HEK293T (cell line): ENCODE measurements around the gene THOC1.
"Not testable (repeated sequence)": the region's sequence is repeated elsewhere in the genome, so short reads cannot be mapped to it uniquely, and the experiment has no call there.

ENCODE experiments used
- CTCF ChIA-PET: fragments of 350-600 bp; formaldehyde crosslinking; extraction: SDS; loops from one replicate; lab custom pipeline; 2021; ENCODE audit warnings: antibody characterized with exemption, inconsistent platforms; lab: Yijun Ruan, JAX
- POLR2A ChIA-PET: fragments of 350-600 bp; formaldehyde crosslinking; extraction: SDS; loops from one replicate; lab custom pipeline; 2020; ENCODE audit warnings: antibody characterized with exemption, inconsistent platforms; lab: Yijun Ruan, JAX
- DNase-seq: peaks from one replicate; pipeline ENCODE4 v3.0.0; 2012; ENCODE audit warnings: mixed read lengths; ENCODE audit errors: extremely low spot score
- ARNT ChIP-seq: fragments of 450-650 bp; IDR thresholded peaks from 2 replicates; pipeline ENCODE4 v1.6.1; 2017; ENCODE audit warnings: mild to moderate bottlenecking
- BHLHE40 ChIP-seq: fragments of 450-650 bp; IDR thresholded peaks from 2 replicates; pipeline ENCODE4 v1.6.1; 2016; ENCODE audit warnings: mild to moderate bottlenecking, moderate library complexity, borderline replicate concordance
- CTBP1 ChIP-seq: fragments of 450-650 bp; IDR thresholded peaks from 2 replicates; pipeline ENCODE4 v1.6.1; 2016; ENCODE audit warnings: borderline replicate concordance
- ELF4 ChIP-seq: fragments of 450-650 bp; IDR thresholded peaks from 2 replicates; pipeline ENCODE4 v1.6.1; 2017; ENCODE audit warnings: antibody characterized with exemption
- FOXA1 ChIP-seq: fragments of 450-650 bp; IDR thresholded peaks from 2 replicates; pipeline ENCODE4 v1.6.1; 2016; ENCODE audit warnings: mild to moderate bottlenecking
- FOXK2 ChIP-seq: fragments of 450-650 bp; IDR thresholded peaks from 2 replicates; pipeline ENCODE4 v1.6.1; 2016; ENCODE audit warnings: mild to moderate bottlenecking
- FOXM1 ChIP-seq: fragments of 450-650 bp; IDR thresholded peaks from 2 replicates; pipeline ENCODE4 v1.6.1; 2017; ENCODE audit warnings: mild to moderate bottlenecking, borderline replicate concordance
- HDGF ChIP-seq: fragments of 450-650 bp; IDR thresholded peaks from 2 replicates; pipeline ENCODE4 v1.6.1; 2017; ENCODE audit warnings: antibody characterized with exemption, borderline replicate concordance
- L3MBTL2 ChIP-seq: fragments of 450-650 bp; conservative IDR thresholded peaks from 2 replicates; pipeline ENCODE4 v1.6.1; 2016; ENCODE audit warnings: mild to moderate bottlenecking
- LEF1 ChIP-seq: fragments of 450-650 bp; IDR thresholded peaks from 2 replicates; pipeline ENCODE4 v1.6.1; 2017; ENCODE audit warnings: mild to moderate bottlenecking, borderline replicate concordance
- NFRKB ChIP-seq: fragments of 450-650 bp; IDR thresholded peaks from 2 replicates; pipeline ENCODE4 v1.6.1; 2016; ENCODE audit warnings: mild to moderate bottlenecking, moderate library complexity
- PKNOX1 ChIP-seq: fragments of 450-650 bp; IDR thresholded peaks from 2 replicates; pipeline ENCODE4 v1.6.1; 2016
- SP1 ChIP-seq: fragments of 450-650 bp; IDR thresholded peaks from 2 replicates; pipeline ENCODE4 v1.6.1; 2017
- SUZ12 ChIP-seq: fragments of 450-650 bp; IDR thresholded peaks from 2 replicates; pipeline ENCODE4 v1.6.1; 2016; ENCODE audit warnings: mild to moderate bottlenecking
- TARDBP ChIP-seq: fragments of 450-650 bp; IDR thresholded peaks from 2 replicates; pipeline ENCODE4 v1.6.1; 2016
- ZNF384 ChIP-seq: fragments of 450-650 bp; IDR thresholded peaks from 2 replicates; pipeline ENCODE4 v1.6.1; 2016

Gene THOC1

DNA sequence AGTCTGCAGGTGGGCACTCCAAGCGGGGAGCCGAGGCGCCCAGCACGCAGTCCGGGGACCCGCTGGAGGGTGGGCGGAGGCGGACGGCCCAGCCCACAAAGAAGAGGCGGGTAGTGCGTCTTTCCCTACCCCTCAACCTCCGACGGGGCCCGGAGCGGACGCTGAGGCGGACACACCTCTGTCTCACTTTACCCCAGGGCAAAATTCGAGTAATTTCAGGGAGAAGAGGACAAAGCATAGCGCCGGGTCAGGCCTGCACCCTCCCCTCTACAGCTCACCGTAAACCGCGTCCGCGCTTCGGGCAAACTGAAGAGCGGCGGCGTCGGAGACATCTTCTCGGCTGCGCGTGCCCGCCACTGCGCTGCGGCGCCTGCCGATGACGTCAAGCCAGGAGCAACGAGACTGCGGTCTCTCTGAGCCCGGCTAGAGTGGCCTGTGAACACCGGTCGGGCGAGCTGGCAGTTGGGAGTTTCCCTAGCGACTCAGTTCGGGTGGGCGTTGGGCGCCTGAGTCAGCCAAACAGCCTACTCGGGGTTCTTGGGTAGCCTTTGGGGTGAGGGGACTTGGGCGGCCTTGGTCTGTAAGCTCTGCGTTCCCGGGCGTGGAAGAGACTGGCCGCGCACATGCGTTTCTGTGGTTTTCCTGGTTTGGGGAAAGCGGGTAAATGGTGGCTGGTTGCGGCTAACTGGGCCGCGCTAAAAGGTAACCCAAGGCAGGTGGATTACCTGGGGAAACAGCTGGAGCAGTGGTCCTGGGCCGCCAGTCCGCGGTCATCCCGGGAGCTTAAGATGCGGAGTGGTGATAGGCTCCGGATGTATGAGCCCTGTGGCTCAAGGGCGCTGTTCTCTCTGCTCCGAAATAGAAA is at the start of gene THOC1:
TSS of gene THOC1 (minus strand) at position 360 of the 865 bp plus-strand sequence. CDS start at position 332, 28 bp downstream.
- ChIA-PET POLR2A (interaction anchor here (0.7 to 1.3 kb wide), 10 partner anchors 9 to 390 kb away, joined by 3 to 6 read pairs (median 3); partner anchors contain the start of gene USP14), CTCF (no interaction called here)
- DNase-seq: peak; percentile 88
- TF ChIP-seq L3MBTL2: peak; percentile 82
- no peak; the same call in 1 of the 2 replicates for TF ChIP-seq ELF4

DNA sequence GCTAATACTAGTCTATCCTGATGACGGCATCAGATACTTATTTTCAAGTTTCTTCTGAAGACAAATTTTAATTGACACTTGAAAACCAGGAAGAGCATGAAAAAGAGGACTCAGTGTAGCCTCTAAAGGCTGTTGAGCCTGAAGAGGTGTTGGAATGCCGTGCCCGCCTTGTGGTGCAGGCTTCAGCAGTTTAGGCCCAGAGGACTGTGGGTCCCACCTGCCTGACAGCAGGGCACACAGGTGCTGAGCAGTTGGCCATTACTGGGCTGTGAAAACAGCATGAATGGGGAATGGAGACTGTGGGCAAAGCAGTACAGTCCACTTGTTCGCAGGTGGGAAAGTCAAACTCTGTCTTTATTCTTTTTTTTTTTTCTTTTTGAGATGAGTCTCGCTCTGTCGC is 49.8 kb upstream of the THOC1 start:
- CTCF ChIA-PET: no interaction called here
- TF ChIP-seq HDGF (no peak), NFRKB (no peak), L3MBTL2 (no peak), SP1 (no peak), CTBP1 (no peak), TARDBP (no peak), FOXM1 (no peak), BHLHE40 (no peak), PKNOX1 (no peak), SUZ12 (no peak), ELF4 (no peak), ARNT (no peak), LEF1 (no peak), FOXA1 (no peak)
- POLR2A ChIA-PET: no interaction called here

DNA sequence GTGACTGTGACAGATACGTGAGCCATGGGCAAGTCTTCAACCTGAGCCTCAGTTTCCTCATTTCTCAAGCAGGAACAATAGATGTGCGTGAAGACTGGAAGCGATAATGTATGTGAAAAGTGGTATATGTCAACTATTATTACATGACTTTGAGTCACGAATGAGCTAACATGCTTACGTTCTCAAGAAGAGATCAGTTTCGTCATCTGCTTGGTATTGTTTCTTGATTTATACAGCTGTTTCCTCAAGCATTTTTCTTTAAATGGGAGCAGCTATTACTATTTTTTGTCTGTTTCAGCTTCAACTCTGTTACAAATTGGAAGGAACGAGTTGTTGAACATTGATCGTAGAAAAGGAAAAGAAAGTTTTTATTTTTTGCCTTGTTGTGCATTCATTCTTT is 48.5 kb upstream of the THOC1 start:
- POLR2A ChIA-PET: no interaction called here
- TF ChIP-seq FOXM1 (no peak), SUZ12 (no peak), ZNF384 (no peak), L3MBTL2 (no peak), FOXA1 (no peak), PKNOX1 (no peak), NFRKB (no peak), TARDBP (no peak), ELF4 (no peak), HDGF (no peak), CTBP1 (no peak), SP1 (no peak), ARNT (no peak), FOXK2 (no peak), LEF1 (no peak), BHLHE40 (no peak)
- CTCF ChIA-PET: no interaction called here
- DNase-seq: no peak

More for the DNA sequence above, 49.8 kb upstream of the THOC1 start:
- DNase-seq: no peak

GRCh38 chr18:313931-314330 is 46.1 kb upstream of the THOC1 start:
- ChIA-PET CTCF (no interaction called here), POLR2A (interaction anchor here (1.0 kb wide), 1 partner anchor 46 kb away, joined by 3 read pairs; the partner anchor contains the start of gene THOC1)
- no peak for DNase-seq
- no peak for TF ChIP-seq CTBP1
- TF ChIP-seq FOXM1: no peak
- TF ChIP-seq SUZ12: no peak
- TF ChIP-seq BHLHE40: no peak
- TF ChIP-seq L3MBTL2: no peak
- no peak for TF ChIP-seq SP1
- TF ChIP-seq FOXA1: no peak
- TF ChIP-seq LEF1: no peak
- TF ChIP-seq FOXK2: no peak
- TF ChIP-seq PKNOX1: no peak
- TF ChIP-seq ARNT: no peak
- no peak for TF ChIP-seq HDGF
- TF ChIP-seq TARDBP: no peak
- no peak for TF ChIP-seq ELF4

- TF ChIP-seq ELF4 (no peak), HDGF (no peak), CTBP1 (no peak), TARDBP (no peak), L3MBTL2 (no peak), LEF1 (no peak), SP1 (no peak), ZNF384 (no peak), NFRKB (no peak), ARNT (no peak), FOXM1 (no peak)
- DNase-seq: no peak
- ChIA-PET POLR2A (no interaction called here), CTCF (no interaction called here)
These were observed 44.6 kb upstream of the THOC1 start for GRCh38 chr18:312415-312814.

GRCh38 chr18:310042-310441 is 42.2 kb upstream of the THOC1 start:
- CTCF ChIA-PET: no interaction called here
- no peak for DNase-seq
- TF ChIP-seq NFRKB: no peak
- no peak for TF ChIP-seq LEF1
- no peak for TF ChIP-seq FOXM1
- no peak for TF ChIP-seq PKNOX1
- TF ChIP-seq CTBP1: no peak
- no peak for TF ChIP-seq ELF4
- TF ChIP-seq FOXK2: no peak
- TF ChIP-seq BHLHE40: no peak
- POLR2A ChIA-PET: no interaction called here

DNA sequence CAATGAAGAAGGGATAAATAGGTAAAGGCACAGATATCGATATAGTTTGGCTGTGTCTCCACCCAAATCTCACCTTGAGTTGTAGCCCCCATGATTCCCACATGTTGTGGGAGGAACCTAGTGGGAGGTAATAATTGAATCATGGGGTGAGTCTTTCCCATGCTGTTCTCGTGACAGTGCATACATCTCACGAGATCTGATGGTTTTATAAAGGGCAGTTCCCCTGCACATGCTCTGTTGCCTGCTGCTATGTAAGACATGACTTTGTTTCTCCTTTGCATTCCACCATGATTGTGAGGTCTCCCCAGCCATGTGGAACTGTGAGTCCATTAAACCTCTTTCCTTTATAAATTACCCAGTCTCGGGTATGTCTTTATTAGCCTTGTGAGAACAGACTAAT is 40.2 kb upstream of the THOC1 start:
- CTCF ChIA-PET, DNase-seq, POLR2A ChIA-PET: not testable (repeated sequence)
